ENCODE results near the gene MGARP.
"Not testable (repeated sequence)": the region's sequence is repeated elsewhere in the genome, so short reads cannot be mapped to it uniquely, and the experiment has no call there.

The MGARP gene

GRCh38 chr4:139279760-139280620, at the start of gene MGARP:
Gene MGARP, minus strand, starts transcription at chr4:139280225. Its CDS starts 67 bp downstream, at chr4:139280158.
- no peak for TF ChIP-seq CTCF (IDR thresholded peaks at IDR 0.05; ENCODE audit: low read depth, low read length)
- peak within 1 kb of the TSS; percentile 62 to 70 for H3K4me3 ChIP-seq (replicated peaks in 1 of 2; ENCODE audit: low read depth in 2 of 2, low read length in 2 of 2)
- DNase-seq (ENCODE audit: low read depth in 2 of 2): peak in 1 of 2 donors; percentile 43

GRCh38 chr4:139329665-139330200, 49.7 kb upstream of the MGARP start:
- TF ChIP-seq CTCF (IDR thresholded peaks at IDR 0.05; ENCODE audit: low read depth, low read length): no peak
- no peak for DNase-seq (ENCODE audit: low read depth in 2 of 2)
- no peak overlapping the region for H3K4me3 ChIP-seq (replicated peaks in 1 of 2; ENCODE audit: low read depth in 2 of 2, low read length in 2 of 2)

GRCh38 chr4:139324620-139325019, 44.6 kb upstream of the MGARP start:
- no peak for TF ChIP-seq CTCF (IDR thresholded peaks at IDR 0.05; ENCODE audit: low read depth, low read length)
- no peak overlapping the region for H3K4me3 ChIP-seq (replicated peaks in 1 of 2; ENCODE audit: low read depth in 2 of 2, low read length in 2 of 2)
- no peak for DNase-seq (ENCODE audit: low read depth in 2 of 2)

- not testable (repeated sequence) for H3K4me3 ChIP-seq (replicated peaks in 1 of 2; ENCODE audit: low read depth in 2 of 2, low read length in 2 of 2); DNase-seq (ENCODE audit: low read depth in 2 of 2)
Observed at GRCh38 chr4:139322541-139322940, 42.5 kb upstream of the MGARP start.

GRCh38 chr4:139322070-139322469, 42.0 kb upstream of the MGARP start:
- DNase-seq (ENCODE audit: low read depth in 2 of 2); H3K4me3 ChIP-seq (replicated peaks in 1 of 2; ENCODE audit: low read depth in 2 of 2, low read length in 2 of 2): not testable (repeated sequence)

- TF ChIP-seq CTCF (IDR thresholded peaks at IDR 0.05; ENCODE audit: low read depth, low read length): no peak
- DNase-seq (ENCODE audit: low read depth in 2 of 2): no peak
- no peak overlapping the region for H3K4me3 ChIP-seq (replicated peaks in 1 of 2; ENCODE audit: low read depth in 2 of 2, low read length in 2 of 2)
Observed at GRCh38 chr4:139319571-139319970, 39.5 kb upstream of the MGARP start.

- no peak for TF ChIP-seq CTCF (IDR thresholded peaks at IDR 0.05; ENCODE audit: low read depth, low read length)
- DNase-seq (ENCODE audit: low read depth in 2 of 2): no peak
- no peak overlapping the region for H3K4me3 ChIP-seq (replicated peaks in 1 of 2; ENCODE audit: low read depth in 2 of 2, low read length in 2 of 2)
Observed at GRCh38 chr4:139317635-139318034, 37.6 kb upstream of the MGARP start.
